GM10266 (cell line): ENCODE results near the gene RDH5.
"Not testable (repeated sequence)": the region's sequence is repeated elsewhere in the genome, so short reads cannot be mapped to it uniquely, and the experiment has no call there.

ENCODE experiments used
- DNase-seq: peaks from one replicate; pipeline ENCODE4 v3.0.0; 2012; ENCODE audit errors: extremely low spot score
- CTCF ChIP-seq: IDR thresholded peaks from 2 replicates; pipeline ENCODE4 v1.5.1; 2012; ENCODE audit warnings: mild to moderate bottlenecking, low read depth; ENCODE audit not compliant: control insufficient read depth, insufficient read depth; ENCODE audit errors: missing control alignments

RDH5 gene

GRCh38 chr12:55746913-55747231, 26.7 kb downstream of the RDH5 start:
- no peak for DNase-seq
- TF ChIP-seq CTCF = no peak

GRCh38 chr12:55748230-55748993, 28.2 kb downstream of the RDH5 start:
- DNase-seq = no peak
- no peak for TF ChIP-seq CTCF

GRCh38 chr12:55755246-55755645, 35.1 kb downstream of the RDH5 start:
- no peak for DNase-seq
- no peak for TF ChIP-seq CTCF

GRCh38 chr12:55757701-55758100, 37.5 kb downstream of the RDH5 start:
- no peak for DNase-seq
- no peak for TF ChIP-seq CTCF

GRCh38 chr12:55758575-55758974, 38.4 kb downstream of the RDH5 start:
- not testable (repeated sequence) for DNase-seq

- TF ChIP-seq CTCF = no peak
- DNase-seq = no peak
Measured at GRCh38 chr12:55760663-55761062, 40.5 kb downstream of the RDH5 start.

- no peak for DNase-seq
- no peak for TF ChIP-seq CTCF
Measured at GRCh38 chr12:55762646-55763045, 42.5 kb downstream of the RDH5 start.
